ENCODE results near the gene CFAP299. TPM values are rescaled to one million over a fixed set of nuclear protein-coding genes. Genes with fewer than 3 reads are reported as not detected.

CFAP299 gene
- total RNA-seq, 3 donors from 2014 or later = under 0.01 to 0.15 TPM; not detected in 1

DNA sequence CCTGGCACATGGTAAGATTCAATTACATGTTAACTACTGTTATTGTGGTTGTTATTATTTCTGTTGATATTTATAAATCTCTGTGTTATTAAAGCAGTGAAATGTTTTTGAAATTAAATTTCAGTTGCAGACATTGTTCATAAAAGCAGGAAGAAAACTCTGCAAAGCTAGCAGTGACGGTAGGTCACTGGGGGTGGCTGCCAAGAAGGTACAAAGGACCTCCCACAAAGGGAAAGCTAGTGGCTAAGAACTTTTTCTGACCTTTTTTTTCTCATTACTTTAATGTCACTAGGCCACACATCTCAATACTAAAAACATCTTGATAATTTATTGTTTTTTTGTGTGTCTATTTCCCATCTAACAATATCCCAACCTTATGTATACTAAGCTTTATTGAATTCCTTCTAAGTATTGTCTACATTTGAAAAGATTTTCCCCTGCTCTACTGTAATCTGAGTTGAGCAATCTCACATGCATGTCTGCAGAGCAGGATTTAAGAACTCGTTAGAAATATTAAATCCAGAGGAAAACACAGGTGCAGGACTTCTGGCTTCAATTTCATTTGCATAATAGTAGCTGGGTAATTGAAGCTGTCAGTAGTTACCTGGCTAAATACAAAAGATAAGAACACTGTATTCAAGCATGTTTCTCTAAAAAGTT, 197.3 kb downstream of the CFAP299 start:
- Histone ChIP-seq H3K4me1 (no peaks in the 10 kb centered on the region), H3K36me3 (no peaks in the 10 kb centered on the region), H3K9me3 (no peaks in the 10 kb centered on the region), H3K27ac (no peak overlapping the region), H3K27me3 (no peaks in the 10 kb centered on the region), H3K4me3 (no peak overlapping the region)
- intact Hi-C loops (cut with DNase I; ENCODE audit: low total_unique reads) = no loop called here
- no peak for DNase-seq (ENCODE audit: low spot score in 2 of 2)
- TF ChIP-seq POLR2AphosphoS5 (IDR thresholded peaks at IDR 0.05) (no peak), POLR2A (IDR thresholded peaks at IDR 0.05) (no peak), CTCF (IDR thresholded peaks at IDR 0.05) (no peak)

DNA sequence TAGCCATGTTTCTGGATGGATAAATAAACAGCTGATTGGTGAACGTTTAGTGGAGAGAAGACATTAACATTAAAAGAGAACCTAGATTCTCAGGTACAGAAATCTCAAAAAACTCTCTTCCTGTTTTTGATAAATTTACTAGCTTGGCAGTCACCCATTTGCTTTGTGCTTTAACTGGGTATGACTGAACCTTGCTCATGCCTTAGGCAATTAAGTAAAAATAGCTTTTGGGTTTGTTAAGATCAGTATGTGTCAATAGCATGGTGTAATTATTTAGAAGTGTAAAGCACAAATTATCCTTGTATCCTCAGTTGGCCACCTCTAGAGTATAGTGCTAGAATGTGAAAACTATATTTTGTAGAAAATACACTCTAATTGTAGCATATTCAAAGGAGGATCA, 200.0 kb downstream of the CFAP299 start:
- intact Hi-C loops (cut with DNase I; ENCODE audit: low total_unique reads) = no loop called here
- DNase-seq (ENCODE audit: low spot score in 2 of 2) = no peak

GRCh38 chr4:80538276-80538926, 202.9 kb downstream of the CFAP299 start:
- Histone ChIP-seq H3K9me3 (no peaks in the 10 kb centered on the region), H3K4me3 (no peak overlapping the region), H3K27me3 (no peaks in the 10 kb centered on the region), H3K4me1 (no peaks in the 10 kb centered on the region), H3K27ac (no peak overlapping the region), H3K36me3 (no peaks in the 10 kb centered on the region)
- TF ChIP-seq CTCF (IDR thresholded peaks at IDR 0.05) (no peak), POLR2AphosphoS5 (IDR thresholded peaks at IDR 0.05) (no peak), POLR2A (IDR thresholded peaks at IDR 0.05) (no peak)
- intact Hi-C loops (cut with DNase I; ENCODE audit: low total_unique reads) = no loop called here
- no peak for DNase-seq (ENCODE audit: low spot score in 2 of 2)

More for the DNA sequence above, 200.0 kb downstream of the CFAP299 start:
- H3K4me1 ChIP-seq = no peaks in the 10 kb centered on the region
- H3K9me3 ChIP-seq = no peaks in the 10 kb centered on the region
- no peaks in the 10 kb centered on the region for H3K27me3 ChIP-seq
- H3K4me3 ChIP-seq = no peak overlapping the region
- no peaks in the 10 kb centered on the region for H3K36me3 ChIP-seq
- TF ChIP-seq CTCF (IDR thresholded peaks at IDR 0.05) (no peak), POLR2A (IDR thresholded peaks at IDR 0.05) (no peak), POLR2AphosphoS5 (IDR thresholded peaks at IDR 0.05) (no peak)
- no peak overlapping the region for H3K27ac ChIP-seq

GRCh38 chr4:80539190-80539589, 203.7 kb downstream of the CFAP299 start:
- no peaks in the 10 kb centered on the region for H3K27me3 ChIP-seq
- TF ChIP-seq CTCF (IDR thresholded peaks at IDR 0.05) (no peak), POLR2A (IDR thresholded peaks at IDR 0.05) (no peak), POLR2AphosphoS5 (IDR thresholded peaks at IDR 0.05) (no peak)
- no peak overlapping the region for H3K27ac ChIP-seq
- no peak overlapping the region for H3K4me3 ChIP-seq
- H3K36me3 ChIP-seq = no peaks in the 10 kb centered on the region
- no peak for DNase-seq (ENCODE audit: low spot score in 2 of 2)
- no peaks in the 10 kb centered on the region for H3K9me3 ChIP-seq
- H3K4me1 ChIP-seq = no peaks in the 10 kb centered on the region
- intact Hi-C loops (cut with DNase I; ENCODE audit: low total_unique reads) = no loop called here

DNA sequence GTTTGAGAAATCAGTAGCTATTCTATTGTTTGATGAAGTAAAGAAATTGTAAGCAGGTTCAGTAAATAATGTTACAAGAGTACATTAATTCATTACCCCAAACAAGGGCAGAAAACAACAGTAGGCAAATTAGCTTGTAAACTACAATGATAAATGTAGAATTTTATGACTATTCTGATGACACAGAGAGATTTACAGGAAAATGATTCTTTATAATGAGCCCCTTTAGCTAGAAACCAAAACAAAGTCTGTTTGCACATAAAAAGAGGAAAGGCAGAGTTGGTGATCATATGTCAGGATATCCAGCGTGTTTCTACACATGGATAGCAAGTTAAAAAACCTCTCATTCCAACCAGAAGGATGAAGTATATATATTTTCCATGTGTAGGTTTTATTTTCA, 204.8 kb downstream of the CFAP299 start:
- no peak overlapping the region for H3K27ac ChIP-seq
- no peaks in the 10 kb centered on the region for H3K36me3 ChIP-seq
- H3K27me3 ChIP-seq = no peaks in the 10 kb centered on the region
- TF ChIP-seq CTCF (IDR thresholded peaks at IDR 0.05) (no peak), POLR2AphosphoS5 (IDR thresholded peaks at IDR 0.05) (no peak), POLR2A (IDR thresholded peaks at IDR 0.05) (no peak)
- H3K4me1 ChIP-seq = no peaks in the 10 kb centered on the region
- no peak for DNase-seq (ENCODE audit: low spot score in 2 of 2)
- no peak overlapping the region for H3K4me3 ChIP-seq
- H3K9me3 ChIP-seq = no peaks in the 10 kb centered on the region
- intact Hi-C loops (cut with DNase I; ENCODE audit: low total_unique reads) = no loop called here
